ENCODE data around the gene BOD1.

BOD1 gene

DNA sequence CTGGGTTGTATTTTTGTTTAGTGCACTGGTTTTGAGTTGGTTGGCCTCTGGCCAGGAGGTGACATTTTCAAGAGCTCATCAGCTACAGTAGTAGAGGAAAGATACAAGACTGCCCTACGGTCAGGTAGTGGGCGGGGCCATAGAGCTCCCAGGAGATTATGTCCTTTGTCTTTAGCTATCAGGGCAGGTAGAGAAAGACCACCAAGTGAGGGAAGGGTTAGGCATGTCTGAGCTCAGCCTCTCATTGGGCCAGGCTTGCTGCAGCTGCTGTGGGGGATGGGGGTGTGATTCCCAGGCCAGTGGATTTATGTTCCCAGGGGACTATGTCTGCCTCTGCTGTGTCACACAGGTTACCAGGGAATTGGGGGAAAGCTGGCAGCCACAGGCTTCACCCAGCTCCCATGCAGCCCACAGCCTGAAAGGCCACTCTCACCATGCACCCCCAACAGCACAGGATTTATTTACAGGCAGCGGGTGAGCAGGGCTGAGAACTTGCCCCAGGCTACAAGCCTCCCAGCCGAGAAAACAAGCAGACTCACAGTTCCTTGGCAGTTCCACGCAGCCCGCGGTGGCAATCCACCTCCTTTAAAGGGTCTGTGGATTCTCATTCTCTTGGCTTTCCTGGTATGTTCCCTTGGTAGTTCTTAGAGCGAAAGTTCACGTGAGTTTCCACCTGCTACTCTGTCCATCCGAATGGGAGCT is 37.5 kb upstream of the BOD1 start:
- no peak for DNase-seq (ENCODE audit: insufficient read length)
- TF ChIP-seq TAF1 (IDR thresholded peaks at IDR 0.05; ENCODE audit: borderline replicate concordance, low read depth, low read length): no peak
- no peak for TF ChIP-seq POLR2AphosphoS5 (IDR thresholded peaks at IDR 0.05; ENCODE audit: low read depth, low read length)
- TF ChIP-seq POLR2A (IDR thresholded peaks at IDR 0.05; ENCODE audit: low read depth, low read length): no peak
- FAIRE-seq: no peak

DNA sequence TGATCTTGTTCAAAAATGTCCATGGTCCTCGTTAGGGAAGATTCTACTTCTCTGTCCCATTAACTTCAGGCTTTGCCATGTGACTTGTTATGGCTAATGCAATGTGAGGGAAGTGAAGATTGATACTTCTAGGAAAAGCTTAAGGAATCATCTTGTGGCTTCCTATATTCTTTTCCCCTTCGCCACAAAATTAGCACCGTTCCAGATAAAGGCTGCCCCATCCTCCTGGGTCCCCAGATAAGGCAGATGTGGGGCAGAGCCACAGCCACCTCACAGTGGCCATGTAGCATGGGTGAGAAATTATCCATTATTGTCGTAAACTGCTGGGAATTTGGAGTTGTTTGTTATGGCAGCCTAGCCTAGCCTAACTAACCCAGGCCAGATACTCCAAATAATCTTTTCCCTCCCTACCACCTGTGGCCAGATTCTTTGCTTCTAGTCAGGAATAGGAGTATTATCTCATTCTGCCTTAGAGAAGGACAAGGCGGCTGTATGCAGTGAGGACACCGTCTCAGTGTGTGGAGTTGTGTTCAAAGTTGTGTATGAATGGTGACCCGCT is 31.9 kb upstream of the BOD1 start:
- no peak for FAIRE-seq

DNA sequence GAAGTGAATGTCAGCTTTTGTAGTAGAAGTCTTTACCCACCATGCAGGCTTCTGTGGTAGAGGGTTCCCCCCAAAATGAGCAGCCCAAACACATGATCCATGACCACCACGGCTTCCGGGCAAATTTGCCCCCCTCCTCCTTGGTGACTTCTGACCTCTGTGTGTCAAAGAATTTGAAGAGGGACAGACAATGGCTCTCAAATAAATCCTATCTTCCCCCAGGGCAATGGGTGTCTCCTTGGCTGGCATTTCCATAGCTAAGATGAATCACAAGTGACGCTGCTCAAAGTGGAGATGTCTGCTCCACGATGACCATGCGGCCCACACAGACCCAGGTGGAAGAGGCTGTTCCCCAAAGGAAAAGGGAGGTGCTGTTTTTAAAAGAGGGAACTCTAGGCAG is 30.2 kb upstream of the BOD1 start:
- no peak for TF ChIP-seq POLR2A (IDR thresholded peaks at IDR 0.05; ENCODE audit: low read depth, low read length)
- no peak for DNase-seq (ENCODE audit: insufficient read length)
- FAIRE-seq: no peak

More for the DNA sequence above, 31.9 kb upstream of the BOD1 start:
- no peak for DNase-seq (ENCODE audit: insufficient read length)
- TF ChIP-seq POLR2AphosphoS5 (IDR thresholded peaks at IDR 0.05; ENCODE audit: low read depth, low read length): no peak
- no peak for TF ChIP-seq TAF1 (IDR thresholded peaks at IDR 0.05; ENCODE audit: borderline replicate concordance, low read depth, low read length)
- TF ChIP-seq POLR2A (IDR thresholded peaks at IDR 0.05; ENCODE audit: low read depth, low read length): no peak

DNA sequence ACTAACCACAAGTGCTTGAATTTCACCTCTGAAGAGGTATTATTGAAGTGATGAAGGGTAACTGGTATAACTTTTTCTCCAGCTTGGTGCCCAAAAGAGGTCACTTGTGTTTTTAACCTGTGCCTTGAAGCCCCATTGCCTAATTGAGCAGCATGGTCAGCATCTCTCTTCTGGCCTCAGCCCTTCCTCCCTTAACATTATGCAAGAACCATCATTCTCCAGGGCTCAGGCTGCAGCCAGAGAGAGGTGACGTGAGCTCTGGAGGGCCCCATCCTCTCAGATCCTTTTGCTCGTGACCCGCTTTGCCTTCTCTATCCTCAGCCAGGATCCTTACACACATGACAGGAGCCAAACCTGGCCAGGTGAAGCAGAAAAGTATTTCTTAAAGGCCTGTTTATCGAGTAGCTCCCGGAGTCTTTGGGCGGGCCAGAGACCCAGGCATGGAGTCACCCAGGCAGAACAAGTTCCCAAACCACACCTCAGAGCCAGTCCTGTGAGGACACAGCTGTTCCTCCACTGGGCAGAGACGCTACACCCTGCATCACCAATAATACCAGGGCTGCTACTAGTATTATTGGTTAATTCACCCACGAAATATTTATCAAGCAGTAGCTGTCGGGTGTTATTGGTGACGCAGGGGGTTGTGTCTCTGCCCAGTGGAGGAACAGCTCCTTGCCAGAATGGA is 29.6 kb upstream of the BOD1 start:
- DNase-seq (ENCODE audit: insufficient read length) (no peak), FAIRE-seq (no peak)
- TF ChIP-seq TAF1 (IDR thresholded peaks at IDR 0.05; ENCODE audit: borderline replicate concordance, low read depth, low read length) (no peak), POLR2A (IDR thresholded peaks at IDR 0.05; ENCODE audit: low read depth, low read length) (no peak), POLR2AphosphoS5 (IDR thresholded peaks at IDR 0.05; ENCODE audit: low read depth, low read length) (no peak)

DNA sequence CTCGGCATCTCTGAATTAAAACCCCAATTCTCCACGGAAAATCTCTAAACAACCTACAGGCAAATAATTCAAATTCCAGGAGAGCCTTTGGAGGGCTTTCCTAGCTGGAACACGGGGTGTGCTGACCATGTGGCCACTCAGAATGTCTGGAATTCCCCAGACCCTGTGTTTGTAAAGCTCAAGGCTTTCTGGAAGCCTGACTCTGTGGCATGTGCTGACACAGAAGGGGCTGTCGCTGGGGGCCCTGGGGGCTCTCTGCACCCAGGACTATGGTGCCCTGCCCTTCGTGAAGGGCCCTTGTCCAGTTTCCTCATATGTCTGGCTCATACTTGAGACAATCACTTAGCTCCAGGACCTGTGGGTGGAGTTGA is 29.0 kb upstream of the BOD1 start:
- FAIRE-seq (no peak), DNase-seq (ENCODE audit: insufficient read length) (no peak)
- TF ChIP-seq POLR2AphosphoS5 (IDR thresholded peaks at IDR 0.05; ENCODE audit: low read depth, low read length) (no peak), POLR2A (IDR thresholded peaks at IDR 0.05; ENCODE audit: low read depth, low read length) (no peak), TAF1 (IDR thresholded peaks at IDR 0.05; ENCODE audit: borderline replicate concordance, low read depth, low read length) (no peak)

DNA sequence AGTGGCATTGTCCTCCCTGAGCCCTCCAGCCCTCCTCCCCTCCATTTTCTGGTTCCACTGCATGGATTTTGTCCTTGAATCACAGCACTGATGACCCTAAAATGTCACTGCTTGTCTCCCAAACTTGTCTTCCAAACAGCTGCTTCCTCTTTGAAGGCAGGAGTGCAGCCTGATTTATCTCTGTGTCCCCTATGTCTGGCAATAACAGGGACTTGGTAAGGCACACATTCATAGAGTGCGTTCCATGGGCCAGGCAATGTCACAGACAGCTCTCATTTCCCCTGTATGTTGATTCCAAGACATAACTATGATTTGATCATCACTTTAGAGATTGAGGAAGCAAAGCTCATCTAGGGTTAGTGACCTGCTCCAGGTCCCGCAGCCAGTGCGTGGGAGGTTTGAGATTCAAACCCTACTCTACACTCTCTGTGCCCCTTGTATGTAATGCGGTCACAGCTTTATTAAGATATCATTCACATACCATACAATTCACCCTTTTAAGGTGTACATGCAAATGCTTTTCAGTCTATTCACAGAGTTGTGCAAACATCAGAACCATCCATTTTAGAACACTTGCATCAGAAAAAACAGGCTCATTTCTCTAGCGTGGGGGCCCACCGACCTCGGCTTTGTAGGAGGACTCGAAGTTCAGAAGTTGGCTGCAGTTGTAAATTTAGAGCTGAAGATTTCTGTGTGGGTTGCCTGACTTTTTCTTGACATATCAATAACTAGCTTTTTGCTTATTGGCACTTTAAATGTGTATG is 28.4 kb upstream of the BOD1 start:
- no peak for DNase-seq (ENCODE audit: insufficient read length)
- FAIRE-seq: no peak
- TF ChIP-seq POLR2AphosphoS5 (IDR thresholded peaks at IDR 0.05; ENCODE audit: low read depth, low read length): no peak
- no peak for TF ChIP-seq TAF1 (IDR thresholded peaks at IDR 0.05; ENCODE audit: borderline replicate concordance, low read depth, low read length)
- no peak for TF ChIP-seq POLR2A (IDR thresholded peaks at IDR 0.05; ENCODE audit: low read depth, low read length)

DNA sequence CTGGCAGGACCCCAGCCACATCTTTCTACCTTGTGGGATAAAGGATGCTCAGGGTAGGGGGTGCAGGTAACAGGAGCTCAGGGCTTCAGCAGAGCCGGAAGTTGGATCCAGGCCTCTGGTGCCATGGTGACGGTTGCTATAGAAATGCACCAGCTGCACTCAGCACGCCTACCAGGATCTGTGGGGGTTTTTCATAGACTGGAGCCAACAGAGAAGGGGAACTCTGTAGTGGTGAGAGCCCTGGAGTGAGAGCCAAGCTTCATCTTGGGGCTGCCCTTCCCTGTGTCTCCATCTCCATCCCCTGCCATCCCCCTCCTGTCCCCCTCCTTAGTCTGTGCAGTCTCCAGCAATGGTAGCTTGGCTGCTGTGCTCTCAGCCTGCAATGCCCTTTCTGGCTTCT is 27.5 kb upstream of the BOD1 start:
- TF ChIP-seq POLR2A (IDR thresholded peaks at IDR 0.05; ENCODE audit: low read depth, low read length) (no peak), POLR2AphosphoS5 (IDR thresholded peaks at IDR 0.05; ENCODE audit: low read depth, low read length) (no peak), TAF1 (IDR thresholded peaks at IDR 0.05; ENCODE audit: borderline replicate concordance, low read depth, low read length) (no peak)
- DNase-seq (ENCODE audit: insufficient read length) (peak; percentile 55), FAIRE-seq (peak; percentile 84)

DNA sequence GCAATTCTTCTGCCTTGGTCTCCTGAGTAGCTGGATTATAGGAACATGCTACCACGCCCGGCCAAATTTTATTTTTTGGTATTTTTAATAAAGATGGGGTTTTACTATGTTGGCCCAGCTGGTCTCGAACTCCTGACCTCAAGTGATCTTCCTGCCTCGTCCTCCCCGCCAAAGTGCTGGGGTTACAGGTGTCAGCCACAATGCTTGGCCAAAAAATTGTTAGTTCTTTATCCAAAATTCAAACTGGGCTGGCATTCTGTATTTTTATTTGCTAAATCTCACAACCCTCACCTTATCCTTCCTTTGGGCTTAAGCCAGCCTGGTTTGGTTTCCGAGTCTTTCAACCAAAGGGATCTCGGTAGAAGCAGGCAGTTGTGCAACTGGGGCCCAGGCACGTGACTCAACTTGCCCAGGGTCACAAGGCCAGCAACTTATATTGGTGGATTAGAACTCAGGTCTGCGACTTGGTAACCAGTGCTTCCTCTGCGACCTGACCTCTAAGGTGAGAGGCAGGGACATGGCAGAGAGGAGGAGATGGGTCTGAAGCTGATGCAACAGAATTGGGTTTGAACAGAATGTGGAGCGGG is 26.5 kb upstream of the BOD1 start:
- FAIRE-seq: no peak
- DNase-seq (ENCODE audit: insufficient read length): no peak
- TF ChIP-seq POLR2AphosphoS5 (IDR thresholded peaks at IDR 0.05; ENCODE audit: low read depth, low read length) (no peak), TAF1 (IDR thresholded peaks at IDR 0.05; ENCODE audit: borderline replicate concordance, low read depth, low read length) (no peak), POLR2A (IDR thresholded peaks at IDR 0.05; ENCODE audit: low read depth, low read length) (no peak)

DNA sequence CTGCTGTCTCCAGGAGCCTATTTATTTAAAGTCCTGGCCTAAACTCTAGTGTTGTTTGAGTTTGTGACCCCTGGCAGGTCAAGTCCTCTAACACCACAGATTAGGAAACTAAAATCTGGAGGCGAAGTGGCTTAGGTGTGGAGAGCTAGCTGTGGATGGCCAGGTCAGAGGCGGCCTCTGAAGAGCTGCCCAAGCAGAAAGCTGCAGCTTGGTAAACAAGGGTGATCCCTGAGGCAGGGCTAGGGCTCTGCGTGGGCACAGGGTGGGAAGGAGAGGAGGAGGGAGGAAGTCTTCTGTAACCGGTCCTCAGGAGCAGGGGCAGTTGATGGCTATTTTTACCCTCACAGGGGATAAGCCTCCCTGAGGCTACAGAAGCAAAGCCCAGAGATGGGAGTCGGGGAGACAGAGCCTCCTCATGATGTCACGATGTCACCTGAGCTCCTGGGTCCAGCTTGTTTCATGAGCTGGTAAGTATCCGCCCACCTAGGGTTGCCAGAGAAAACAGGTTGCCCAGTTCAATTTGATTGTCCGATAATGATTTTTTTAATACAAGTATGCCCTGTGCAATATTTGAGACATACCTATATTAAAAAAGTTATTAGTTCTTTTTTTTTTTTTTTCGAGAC is 25.9 kb upstream of the BOD1 start:
- no peak for FAIRE-seq

DNA sequence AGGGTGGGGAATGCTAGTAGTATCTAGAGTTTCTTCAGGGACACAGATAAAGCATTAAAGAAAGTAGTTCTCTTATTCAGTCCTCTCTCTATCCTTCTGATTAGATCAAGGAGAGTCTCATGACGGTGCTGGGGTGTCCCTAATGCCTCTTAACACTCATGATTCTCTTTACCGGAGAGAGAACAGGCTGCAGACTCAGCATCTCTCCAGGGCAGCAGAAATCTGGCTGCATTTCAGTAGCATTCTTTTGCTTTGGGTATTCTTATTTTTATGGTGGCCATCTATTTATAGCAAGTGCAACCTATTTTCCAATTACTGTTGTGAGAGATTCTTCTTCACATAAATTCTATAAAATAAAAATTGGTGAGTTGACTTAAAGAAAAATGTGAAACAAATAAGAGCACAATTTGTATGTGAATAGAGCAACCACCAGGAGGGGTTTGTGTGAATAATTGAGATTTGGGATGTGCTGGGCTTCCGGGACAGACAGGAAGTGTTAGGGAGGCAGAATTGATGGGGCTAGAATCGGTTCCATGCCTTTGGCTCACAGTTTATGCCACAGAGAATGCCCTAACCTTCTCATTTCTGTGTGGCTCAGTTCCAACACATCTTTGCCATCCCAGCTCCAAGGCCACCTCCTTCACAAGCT is 23.8 kb upstream of the BOD1 start:
- DNase-seq (ENCODE audit: insufficient read length): no peak
- no peak for TF ChIP-seq POLR2AphosphoS5 (IDR thresholded peaks at IDR 0.05; ENCODE audit: low read depth, low read length)
- no peak for TF ChIP-seq POLR2A (IDR thresholded peaks at IDR 0.05; ENCODE audit: low read depth, low read length)
- TF ChIP-seq TAF1 (IDR thresholded peaks at IDR 0.05; ENCODE audit: borderline replicate concordance, low read depth, low read length): no peak
- FAIRE-seq: no peak

More for the DNA sequence above, 25.9 kb upstream of the BOD1 start:
- TF ChIP-seq POLR2A (IDR thresholded peaks at IDR 0.05; ENCODE audit: low read depth, low read length): no peak
- no peak for TF ChIP-seq POLR2AphosphoS5 (IDR thresholded peaks at IDR 0.05; ENCODE audit: low read depth, low read length)
- no peak for TF ChIP-seq TAF1 (IDR thresholded peaks at IDR 0.05; ENCODE audit: borderline replicate concordance, low read depth, low read length)
- DNase-seq (ENCODE audit: insufficient read length): no peak

Measured in GM12892 (cell line).